B cell (primary cell): ENCODE data around the gene FADS6. TPM values are rescaled to one million over a fixed set of nuclear protein-coding genes. Genes with fewer than 3 reads are reported as not detected.

ENCODE experiments used
- ATAC-seq: fragments of 200-7000 bp; cut with Tn5 transposase; one replicate; pipeline ENCODE4 v1.10.0; 2021; ENCODE audit warnings: low read depth, mild to moderate bottlenecking, moderate number of reproducible peaks, moderate library complexity
- CTCF ChIA-PET: fragments of 350-600 bp; sonication (Branson Sonifier 250); formaldehyde crosslinking; loops from one replicate; lab custom pipeline; 2021; ENCODE audit warnings: antibody characterized with exemption, inconsistent platforms; lab: Charles Lee
- POLR2A ChIA-PET: fragments of 350-600 bp; sonication (Branson Sonifier 250); formaldehyde crosslinking; loops from one replicate; lab custom pipeline; 2021; ENCODE audit warnings: antibody characterized with exemption; lab: Charles Lee
- DNase-seq: peaks from one replicate; pipeline ENCODE4 v3.0.0; 2013
- H2AFZ ChIP-seq: 2 replicates; pipeline ENCODE4 v1.6.1; 2012; ENCODE audit warnings: mild to moderate bottlenecking, low read depth, low read length; ENCODE audit not compliant: insufficient read depth, poor library complexity, severe bottlenecking
- H3K27ac ChIP-seq, 2 donors: 1 replicate in 1 of 2; 2 replicates in 1 of 2; pipeline ENCODE4 v1.5.1; 2012 to 2013; ENCODE audit warnings: low read length in 2 of 2, mild to moderate bottlenecking in 2 of 2, moderate library complexity in 1 of 2
- H3K27me3 ChIP-seq, 4 experiments: fragments of 200-600 bp in 1 of 4; sonication (generic) in 1 of 4; replicated peaks in 1 of 4; 1 replicate in 2 of 4; 2 replicates in 2 of 4; pipeline versions ENCODE4 v1.6.1 to v1.7.0; 2013 to 2016; ENCODE audit warnings: low read length in 3 of 4, mild to moderate bottlenecking in 2 of 4, mixed read lengths in 1 of 4, moderate library complexity in 1 of 4; ENCODE audit not compliant: insufficient read depth in 4 of 4, control insufficient read depth in 3 of 4; ENCODE audit errors: control extremely low read depth in 1 of 4
- H3K36me3 ChIP-seq, 2 experiments: replicated peaks in 1 of 2; 1 replicate in 1 of 2; 2 replicates in 1 of 2; pipeline versions ENCODE4 v1.6.1 to v1.7.1; 2013; ENCODE audit warnings: low read length in 1 of 2; ENCODE audit not compliant: insufficient read depth in 2 of 2, control insufficient read depth in 1 of 2; ENCODE audit errors: control extremely low read depth in 1 of 2, extremely low read depth in 1 of 2
- H3K4me1 ChIP-seq, 2 donors: fragments of 200-600 bp in 1 of 2; sonication (generic) in 1 of 2; 1 replicate in 1 of 2; 2 replicates in 1 of 2; pipeline versions ENCODE4 v1.5.1 to v1.6.1; 2013 to 2017; ENCODE audit warnings: low read length in 2 of 2; ENCODE audit not compliant: control insufficient read depth in 2 of 2, insufficient read depth in 2 of 2
- H3K4me2 ChIP-seq: replicated peaks from 2 replicates; pipeline ENCODE3; 2012; ENCODE audit warnings: mild to moderate bottlenecking, low read depth, low read length; ENCODE audit not compliant: poor library complexity, severe bottlenecking
- H3K4me3 ChIP-seq, 5 experiments: fragments of 200-600 bp in 1 of 5; sonication (generic) in 1 of 5; 1 replicate in 3 of 5; 2 replicates in 2 of 5; pipeline versions ENCODE4 v1.5.1 to v1.7.0; 2011 to 2016; ENCODE audit warnings: low read length in 4 of 5, mild to moderate bottlenecking in 4 of 5, low read depth in 2 of 5, control low read depth in 1 of 5, moderate library complexity in 1 of 5; ENCODE audit not compliant: insufficient read depth in 1 of 5; ENCODE audit errors: control extremely low read depth in 1 of 5, extremely low read depth in 1 of 5
- H3K79me2 ChIP-seq: fragments of 200-600 bp; sonication (generic); one replicate; pipeline ENCODE4 v1.6.0; 2016; ENCODE audit warnings: low read length; ENCODE audit not compliant: control insufficient read depth, insufficient read depth
- H3K9ac ChIP-seq: fragments of 200-600 bp; sonication (generic); 2 replicates; pipeline ENCODE4 v1.6.1; 2017; ENCODE audit warnings: mild to moderate bottlenecking, low read length, moderate library complexity
- H3K9me3 ChIP-seq, 3 donors: one replicate each; pipeline versions ENCODE4 v1.6.1 to v1.7.1; 2013; ENCODE audit warnings: low read length in 2 of 3; ENCODE audit not compliant: control insufficient read depth in 2 of 3, insufficient read depth in 1 of 3; ENCODE audit errors: control extremely low read depth in 1 of 3
- H4K20me1 ChIP-seq: 2 replicates; pipeline ENCODE4 v1.6.0; 2012; ENCODE audit warnings: mild to moderate bottlenecking, low read length; ENCODE audit not compliant: insufficient read depth, control insufficient read depth, poor library complexity, severe bottlenecking
- H3K27ac Mint-ChIP-seq: one replicate; pipeline ENCODE4 v1.8.0; 2021; ENCODE audit warnings: mixed read lengths
- H3K27me3 Mint-ChIP-seq: one replicate; pipeline ENCODE4 v1.8.0; 2021; ENCODE audit warnings: mixed read lengths
- H3K4me1 Mint-ChIP-seq: one replicate; pipeline ENCODE4 v1.8.0; 2021; ENCODE audit warnings: mixed read lengths
- H3K4me3 Mint-ChIP-seq: one replicate; pipeline ENCODE4 v1.8.0; 2021; ENCODE audit warnings: mixed read lengths
- H3K9me3 Mint-ChIP-seq: one replicate; pipeline ENCODE4 v1.8.0; 2022; ENCODE audit warnings: mixed read lengths; ENCODE audit not compliant: insufficient read depth
- CTCF ChIP-seq: fragments of 200-600 bp; IDR thresholded peaks from one replicate; pipeline ENCODE4 v1.8.0; 2022; ENCODE audit warnings: antibody characterized with exemption, mild to moderate bottlenecking
- EZH2 ChIP-seq: IDR thresholded peaks from 2 replicates; pipeline ENCODE4 v1.6.1; 2012; ENCODE audit warnings: borderline replicate concordance, low read depth, mild to moderate bottlenecking, moderate library complexity, low read length; ENCODE audit not compliant: insufficient read depth, poor library complexity, severe bottlenecking
- WGBS: methylation state at CpG from one replicate; pipeline ENCODE4 v1.1.5; 2013; ENCODE audit warnings: missing lambda C conversion rate; ENCODE audit not compliant: insufficient coverage; 5-methylcytosine and 5-hydroxymethylcytosine counted together
- intact Hi-C: fragments of 100-400 bp; cut with micrococcal nuclease; formaldehyde crosslinking; loops from one replicate; pipeline ENCODE4 v1.10.0; 2022
- polyA plus RNA-seq: library from polyadenylated mRNA; depleted of rRNA; stranded (reverse); fragments of >200 nt; gene quantifications from 2 replicates; pipeline ENCODE4 v1.2.3, GENCODE V29; 2012
- total RNA-seq, 2 donors: library from RNA; stranded (reverse); fragments of 120-200 nt in 1 of 2; gene quantifications; 1 replicate in 1 of 2; 2 replicates in 1 of 2; pipeline versions ENCODE4 v1.2.3 to v1.2.4, GENCODE V29; 2013 to 2022

FADS6 gene
- total and polyA plus RNA-seq, 2 donors (not counting 1 experiment from before 2014, with no cell fraction given), result not detected

DNA sequence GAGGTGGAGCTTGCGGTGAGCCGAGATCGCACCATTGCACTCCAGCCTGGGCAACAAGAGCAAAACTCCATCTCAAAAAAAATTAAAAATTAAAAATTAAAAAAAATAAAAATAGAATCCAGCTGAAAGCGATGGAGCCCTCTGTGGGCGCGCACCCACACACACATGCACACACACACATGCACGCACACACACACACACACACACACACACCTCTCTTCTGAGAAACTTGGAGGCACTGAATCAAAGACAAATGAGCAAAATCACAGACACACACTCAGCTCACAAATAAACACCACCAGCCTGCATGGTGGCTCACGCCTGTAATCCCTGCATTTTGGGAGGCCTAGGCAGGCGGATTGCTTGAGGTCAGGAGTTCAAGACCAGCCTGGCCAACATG is 9.6 kb upstream of the FADS6 start:
- Histone ChIP-seq H3K36me3 (no peaks in the 10 kb centered on the region), H3K9me3 (no peaks in the 10 kb centered on the region), H3K4me3 (no peak overlapping the region), H4K20me1 (no peaks in the 10 kb centered on the region), H3K27ac (no peak overlapping the region), H3K27me3 (peaks cover 0 to 22% (median 2%) of the 10 kb centered on the region in 4 experiments), H3K4me1 (no peaks in the 10 kb centered on the region), H3K79me2 (no peaks in the 10 kb centered on the region), H3K9ac (no peak overlapping the region), H3K4me2 (no peak overlapping the region), H2AFZ (no peak overlapping the region)
- H3K27ac Mint-ChIP-seq, result no peak overlapping the region
- no peaks in the 10 kb centered on the region for H3K9me3 Mint-ChIP-seq
- DNase-seq, result no peak
- TF ChIP-seq CTCF, result no peak
- no peak for TF ChIP-seq EZH2
- CTCF ChIA-PET, result no interaction called here
- WGBS, result 94% methylated on average over 6 of the region's 9 CpGs
- POLR2A ChIA-PET, result no interaction called here
- H3K4me3 Mint-ChIP-seq, result no peak overlapping the region
- ATAC-seq, result no peak
- H3K27me3 Mint-ChIP-seq, result peaks cover 29% of the 10 kb centered on the region
- intact Hi-C loops, result no loop called here
- no peaks in the 10 kb centered on the region for H3K4me1 Mint-ChIP-seq

DNA sequence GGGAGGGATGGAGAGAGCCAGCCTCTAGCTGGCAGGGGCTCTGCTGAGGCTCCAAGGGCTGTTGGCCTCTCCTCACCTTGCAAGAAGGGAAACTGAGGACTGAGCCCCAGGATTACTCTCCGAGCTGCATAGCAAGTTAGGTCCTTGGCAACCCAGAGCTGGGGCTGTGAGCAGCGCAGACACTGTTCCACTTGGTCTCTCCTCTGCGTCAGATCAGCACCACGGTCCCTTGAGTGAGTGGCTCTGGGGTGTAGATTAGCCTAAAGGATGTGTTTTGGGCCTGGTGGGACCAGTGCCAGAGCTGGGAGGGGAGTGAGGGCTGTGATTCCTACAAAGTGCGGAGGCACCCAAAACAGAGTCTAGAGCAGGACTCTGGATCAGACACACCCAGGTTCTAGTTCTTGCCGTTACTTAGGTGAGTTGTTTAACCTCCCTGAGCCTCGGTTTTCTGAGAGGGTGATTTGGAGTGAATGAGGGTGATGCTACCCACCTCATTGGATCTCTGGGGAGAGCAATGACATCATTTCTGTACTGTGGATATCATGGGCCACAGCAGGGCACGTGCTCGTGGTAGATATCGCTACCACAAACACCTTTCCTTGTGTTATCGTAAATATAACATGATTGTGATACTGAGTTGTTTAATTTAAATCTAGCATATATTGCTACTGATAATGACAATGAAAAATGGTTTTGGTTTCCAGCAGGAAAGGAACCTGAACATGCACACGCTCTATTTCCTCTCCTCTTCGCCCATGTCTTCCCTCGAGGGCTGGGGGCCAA is 8.1 kb upstream of the FADS6 start:
- no peak overlapping the region for H3K27ac ChIP-seq
- 55% methylated on average over 6 of the region's 14 CpGs for WGBS
- Mint-ChIP-seq H3K27me3 (peaks cover 30% of the 10 kb centered on the region), H3K9me3 (no peaks in the 10 kb centered on the region), H3K4me3 (no peak overlapping the region), H3K27ac (no peak overlapping the region), H3K4me1 (no peaks in the 10 kb centered on the region)
- H2AFZ ChIP-seq, result no peak overlapping the region
- intact Hi-C loops, result no loop called here
- ChIA-PET POLR2A (no interaction called here), CTCF (no interaction called here)
- no peak overlapping the region for H3K9ac ChIP-seq
- no peaks in the 10 kb centered on the region for H3K9me3 ChIP-seq
- DNase-seq, result no peak
- H3K36me3 ChIP-seq, result no peaks in the 10 kb centered on the region
- H3K4me2 ChIP-seq, result no peak overlapping the region
- no peaks in the 10 kb centered on the region for H3K4me1 ChIP-seq
- no peak overlapping the region for H3K4me3 ChIP-seq
- H3K79me2 ChIP-seq, result no peaks in the 10 kb centered on the region
- TF ChIP-seq CTCF (no peak), EZH2 (no peak)
- no peak for ATAC-seq
- H4K20me1 ChIP-seq, result no peaks in the 10 kb centered on the region
- H3K27me3 ChIP-seq, result peaks cover 0 to 23% (median 2%) of the 10 kb centered on the region in 4 experiments
